GM12891 (cell line): ENCODE results near the gene NSMCE1.

Source experiments
- POLR2A ChIP-seq: IDR thresholded peaks from 2 replicates; pipeline ENCODE4 v1.6.1; 2011; ENCODE audit warnings: low read depth, low read length, control low read depth
- POLR2AphosphoS5 ChIP-seq: IDR thresholded peaks from 2 replicates; pipeline ENCODE4 v1.6.1; 2011; ENCODE audit warnings: low read depth, low read length, control low read depth
- SPI1 ChIP-seq: IDR thresholded peaks from 2 replicates; pipeline ENCODE4 v1.6.1; 2011; ENCODE audit warnings: low read depth, low read length, control low read depth
- TAF1 ChIP-seq: IDR thresholded peaks from 2 replicates; pipeline ENCODE4 v1.6.1; 2011; ENCODE audit warnings: low read depth, low read length, control low read depth

- TF ChIP-seq POLR2A = no peak
- no peak for TF ChIP-seq POLR2AphosphoS5
- TF ChIP-seq SPI1 = peak; percentile 72
- no peak for TF ChIP-seq TAF1
Measured at GRCh38 chr16:27232061-27232900, 36.3 kb downstream of the NSMCE1 start.
